ENCODE measurements around the gene ARG2.

The ARG2 gene

GRCh38 chr14:67636361-67636919 lies 16.7 kb downstream of the ARG2 start:
- Histone ChIP-seq H3K36me3 (replicated peaks; ENCODE audit: insufficient read depth, low read length) (no peaks in the 10 kb centered on the region), H4K20me1 (ENCODE audit: insufficient read depth, low read length) (no peaks in the 10 kb centered on the region), H2AFZ (ENCODE audit: low read length) (no peak overlapping the region), H3K9me3 (replicated peaks; ENCODE audit: insufficient read depth, low read length) (no peaks in the 10 kb centered on the region), H3K9ac (ENCODE audit: low read length) (no peak overlapping the region), H3F3A (ENCODE audit: insufficient read depth, low read length) (no peaks in the 10 kb centered on the region), H3K9me2 (replicated peaks; ENCODE audit: insufficient read depth, low read length) (no peaks in the 10 kb centered on the region), H3K27ac (ENCODE audit: low read length) (no peak overlapping the region), H3K79me2 (ENCODE audit: low read length) (no peaks in the 10 kb centered on the region), H3K4me3 (ENCODE audit: low read length) (no peak overlapping the region), H3K27me3 (replicated peaks; ENCODE audit: insufficient read depth, low read length) (no peaks in the 10 kb centered on the region), H3K4me1 (ENCODE audit: low read length) (no peaks in the 10 kb centered on the region), H3K4me2 (ENCODE audit: low read depth, low read length) (no peak overlapping the region)
- no peak for DNase-seq
- TF ChIP-seq EZH2phosphoT487 (IDR thresholded peaks at IDR 0.05; ENCODE audit: low read length) (no peak), EZH2 (optimal IDR thresholded peaks at IDR 0.05; ENCODE audit: low read depth, low read length) (no peak), CTCF (IDR thresholded peaks at IDR 0.05; ENCODE audit: low read length) (no peak)

- Histone ChIP-seq H3K9me2 (replicated peaks; ENCODE audit: insufficient read depth, low read length) (no peaks in the 10 kb centered on the region), H3K9me3 (replicated peaks; ENCODE audit: insufficient read depth, low read length) (no peaks in the 10 kb centered on the region), H3K4me3 (ENCODE audit: low read length) (no peak overlapping the region), H3K27ac (ENCODE audit: low read length) (no peak overlapping the region), H3K4me1 (ENCODE audit: low read length) (no peaks in the 10 kb centered on the region), H3K27me3 (replicated peaks; ENCODE audit: insufficient read depth, low read length) (no peaks in the 10 kb centered on the region), H3K36me3 (replicated peaks; ENCODE audit: insufficient read depth, low read length) (no peaks in the 10 kb centered on the region), H4K20me1 (ENCODE audit: insufficient read depth, low read length) (no peaks in the 10 kb centered on the region), H3K9ac (ENCODE audit: low read length) (no peak overlapping the region), H3F3A (ENCODE audit: insufficient read depth, low read length) (no peaks in the 10 kb centered on the region), H2AFZ (ENCODE audit: low read length) (no peak overlapping the region), H3K79me2 (ENCODE audit: low read length) (no peaks in the 10 kb centered on the region), H3K4me2 (ENCODE audit: low read depth, low read length) (no peak overlapping the region)
- no peak for DNase-seq
- TF ChIP-seq EZH2 (optimal IDR thresholded peaks at IDR 0.05; ENCODE audit: low read depth, low read length) (no peak), CTCF (IDR thresholded peaks at IDR 0.05; ENCODE audit: low read length) (no peak), EZH2phosphoT487 (IDR thresholded peaks at IDR 0.05; ENCODE audit: low read length) (no peak)
Observed at GRCh38 chr14:67638642-67639041, 18.9 kb downstream of the ARG2 start.

- Histone ChIP-seq H3K4me1 (ENCODE audit: low read length) (no peaks in the 10 kb centered on the region), H3K36me3 (replicated peaks; ENCODE audit: insufficient read depth, low read length) (no peaks in the 10 kb centered on the region), H3K27me3 (replicated peaks; ENCODE audit: insufficient read depth, low read length) (no peaks in the 10 kb centered on the region), H3F3A (ENCODE audit: insufficient read depth, low read length) (no peaks in the 10 kb centered on the region), H2AFZ (ENCODE audit: low read length) (no peak overlapping the region), H3K79me2 (ENCODE audit: low read length) (no peaks in the 10 kb centered on the region), H4K20me1 (ENCODE audit: insufficient read depth, low read length) (no peaks in the 10 kb centered on the region), H3K4me2 (ENCODE audit: low read depth, low read length) (no peak overlapping the region), H3K9me3 (replicated peaks; ENCODE audit: insufficient read depth, low read length) (no peaks in the 10 kb centered on the region), H3K4me3 (ENCODE audit: low read length) (no peak overlapping the region), H3K27ac (ENCODE audit: low read length) (no peak overlapping the region), H3K9me2 (replicated peaks; ENCODE audit: insufficient read depth, low read length) (no peaks in the 10 kb centered on the region), H3K9ac (ENCODE audit: low read length) (no peak overlapping the region)
- DNase-seq = no peak
- no peak for TF ChIP-seq CTCF (IDR thresholded peaks at IDR 0.05; ENCODE audit: low read length)
- TF ChIP-seq EZH2 (optimal IDR thresholded peaks at IDR 0.05; ENCODE audit: low read depth, low read length) = no peak
- TF ChIP-seq EZH2phosphoT487 (IDR thresholded peaks at IDR 0.05; ENCODE audit: low read length) = no peak
Observed at GRCh38 chr14:67641480-67641879, 21.8 kb downstream of the ARG2 start.
